Fibroblast of skin of right biceps (primary cell): ENCODE results near the gene LRR1.
A peak's percentile ranks its signal among the peaks of the same experiment; 100 is the strongest.
"Not testable (repeated sequence)": the region's sequence is repeated elsewhere in the genome, so short reads cannot be mapped to it uniquely, and the experiment has no call there.

ENCODE experiments used
- DNase-seq: peaks from one replicate; pipeline ENCODE4 v3.0.0-alpha.2; 2013

LRR1 gene

GRCh38 chr14:49634547-49635334 is 36.0 kb downstream of the LRR1 start, which contains the start of gene DNAAF2:
Gene DNAAF2, minus strand, starts transcription at chr14:49635244. Its CDS starts 95 bp downstream, at chr14:49635149.
- DNase-seq = peak; percentile 75

- DNase-seq = no peak
Observed at GRCh38 chr14:49636866-49637265, 38.1 kb downstream of the LRR1 start.

- DNase-seq = no peak
Observed at GRCh38 chr14:49637534-49638078, 38.9 kb downstream of the LRR1 start.

GRCh38 chr14:49640540-49641417 is 42.0 kb downstream of the LRR1 start:
- DNase-seq = no peak

- DNase-seq = no peak
Observed at GRCh38 chr14:49641697-49642129, 43.0 kb downstream of the LRR1 start.

GRCh38 chr14:49642163-49642562 is 43.4 kb downstream of the LRR1 start:
- no peak for DNase-seq

GRCh38 chr14:49653508-49653907 is 54.8 kb downstream of the LRR1 start:
- DNase-seq = no peak

- no peak for DNase-seq
Observed at GRCh38 chr14:49654511-49654910, 55.8 kb downstream of the LRR1 start.

GRCh38 chr14:49657500-49657899 is 58.8 kb downstream of the LRR1 start:
- not testable (repeated sequence) for DNase-seq

GRCh38 chr14:49659526-49660455 is 61.1 kb downstream of the LRR1 start:
- DNase-seq = no peak
